RWPE2 (cell line): ENCODE results near the gene SLC25A20.

ENCODE experiments used
- ATAC-seq: fragments of 200-7000 bp; cut with Tn5 transposase; 3 replicates; pipeline ENCODE4 v1.9.1; 2021; ENCODE audit warnings: low read depth
- DNase-seq: peaks from one replicate; pipeline ENCODE4 v3.0.0-alpha.2; 2020; ENCODE audit warnings: low spot score
- H3K27ac ChIP-seq: fragments of 450-650 bp; 2 replicates; pipeline ENCODE4 v1.5.1; 2017; ENCODE audit warnings: mild to moderate bottlenecking; ENCODE audit not compliant: poor library complexity, severe bottlenecking
- H3K27me3 ChIP-seq: fragments of 250-450 bp; sonication (Bioruptor Pico); 2 replicates; pipeline ENCODE4 v1.5.1; 2021; ENCODE audit warnings: mild to moderate bottlenecking, moderate library complexity; ENCODE audit not compliant: insufficient read depth, poor library complexity, severe bottlenecking
- H3K36me3 ChIP-seq: fragments of 250-450 bp; sonication (Bioruptor Pico); 2 replicates; pipeline ENCODE4 v1.5.1; 2020; ENCODE audit warnings: low read depth, mild to moderate bottlenecking, moderate library complexity
- H3K4me1 ChIP-seq: fragments of 250-450 bp; sonication (Bioruptor Pico); 2 replicates; pipeline ENCODE4 v1.5.1; 2021; ENCODE audit warnings: mild to moderate bottlenecking, moderate library complexity; ENCODE audit not compliant: insufficient read depth, poor library complexity, severe bottlenecking
- H3K4me3 ChIP-seq: fragments of 250-450 bp; sonication (Bioruptor Pico); 2 replicates; pipeline ENCODE4 v1.5.1; 2021; ENCODE audit warnings: mild to moderate bottlenecking, moderate library complexity; ENCODE audit not compliant: severe bottlenecking
- H3K9me3 ChIP-seq: fragments of 250-450 bp; sonication (Bioruptor Pico); 2 replicates; pipeline ENCODE4 v1.5.1; 2021; ENCODE audit warnings: mild to moderate bottlenecking, moderate library complexity; ENCODE audit not compliant: severe bottlenecking
- CTCF ChIP-seq: fragments of 450-650 bp; IDR thresholded peaks from one replicate; pipeline ENCODE4 v1.5.1; 2017; ENCODE audit warnings: mild to moderate bottlenecking, moderate library complexity; ENCODE audit not compliant: poor library complexity, severe bottlenecking

SLC25A20 gene

GRCh38 chr3:48855681-48856447 lies 42.8 kb downstream of the SLC25A20 start:
- Histone ChIP-seq H3K36me3 (no peaks in the 10 kb centered on the region), H3K27ac (no peak overlapping the region), H3K27me3 (no peaks in the 10 kb centered on the region), H3K9me3 (no peaks in the 10 kb centered on the region), H3K4me3 (no peak overlapping the region), H3K4me1 (no peaks in the 10 kb centered on the region)
- TF ChIP-seq CTCF, result no peak
- no peak for ATAC-seq
- no peak for DNase-seq

GRCh38 chr3:48852151-48852550 lies 46.5 kb downstream of the SLC25A20 start:
- no peaks in the 10 kb centered on the region for H3K9me3 ChIP-seq
- no peaks in the 10 kb centered on the region for H3K27me3 ChIP-seq
- H3K4me1 ChIP-seq, result no peaks in the 10 kb centered on the region
- DNase-seq (no peak), ATAC-seq (no peak)
- no peak overlapping the region for H3K27ac ChIP-seq
- TF ChIP-seq CTCF, result no peak
- no peaks in the 10 kb centered on the region for H3K36me3 ChIP-seq
- H3K4me3 ChIP-seq, result no peak overlapping the region

- TF ChIP-seq CTCF, result no peak
- Histone ChIP-seq H3K27ac (no peak overlapping the region), H3K4me3 (no peak overlapping the region), H3K4me1 (peaks cover 2% of the 10 kb centered on the region), H3K9me3 (no peaks in the 10 kb centered on the region), H3K36me3 (no peaks in the 10 kb centered on the region), H3K27me3 (no peaks in the 10 kb centered on the region)
- no peak for ATAC-seq
- DNase-seq, result no peak
These were observed 47.3 kb downstream of the SLC25A20 start for GRCh38 chr3:48851407-48851806.

- Histone ChIP-seq H3K27me3 (no peaks in the 10 kb centered on the region), H3K4me3 (no peak overlapping the region), H3K9me3 (no peaks in the 10 kb centered on the region), H3K4me1 (peaks cover 4% of the 10 kb centered on the region), H3K36me3 (peaks cover 10% of the 10 kb centered on the region), H3K27ac (no peak overlapping the region)
- no peak for DNase-seq
- TF ChIP-seq CTCF, result no peak
- ATAC-seq, result no peak
These were observed 49.7 kb downstream of the SLC25A20 start for GRCh38 chr3:48848816-48849515.
